GM12865 (cell line): ENCODE results near the gene RFC5.
A peak's percentile ranks its signal among the peaks of the same experiment; 100 is the strongest.

Experiments
- DNase-seq: peaks from one replicate; pipeline ENCODE4 v3.0.0; 2010; ENCODE audit warnings: low read depth
- H3K4me3 ChIP-seq: 2 replicates; pipeline ENCODE4 v1.5.1; 2011; ENCODE audit warnings: mild to moderate bottlenecking, low read depth, low read length, control low read depth
- CTCF ChIP-seq: IDR thresholded peaks from 2 replicates; pipeline ENCODE4 v1.5.1; 2011; ENCODE audit warnings: low read length, control low read depth, low read depth, inconsistent platforms; ENCODE audit not compliant: insufficient read depth; ENCODE audit errors: missing control alignments

The RFC5 gene

GRCh38 chr12:118055865-118056773 lies 39.6 kb downstream of the RFC5 start:
- no peak for DNase-seq
- TF ChIP-seq CTCF = no peak
- H3K4me3 ChIP-seq = no peak overlapping the region

GRCh38 chr12:118058227-118058626 lies 41.7 kb downstream of the RFC5 start:
- DNase-seq = no peak
- H3K4me3 ChIP-seq = no peak overlapping the region
- TF ChIP-seq CTCF = no peak

GRCh38 chr12:118058881-118059280 lies 42.4 kb downstream of the RFC5 start:
- no peak for TF ChIP-seq CTCF
- no peak for DNase-seq
- no peak overlapping the region for H3K4me3 ChIP-seq

- DNase-seq = no peak
- peak overlapping the region; percentile 68 for H3K4me3 ChIP-seq
- TF ChIP-seq CTCF = no peak
Observed at GRCh38 chr12:118059341-118060191, 43.1 kb downstream of the RFC5 start.

GRCh38 chr12:118060301-118061010 lies 44.0 kb downstream of the RFC5 start:
- DNase-seq = peak; percentile 48
- peak overlapping the region; percentile 68 for H3K4me3 ChIP-seq
- no peak for TF ChIP-seq CTCF

GRCh38 chr12:118061011-118061872 lies 44.7 kb downstream of the RFC5 start, which contains the start of gene WSB2:
Gene WSB2, minus strand, starts transcription at chr12:118061179. Its CDS starts 131 bp downstream, at chr12:118061048.
- no peak for TF ChIP-seq CTCF
- peak within 1 kb of the TSS; percentile 98 for H3K4me3 ChIP-seq
- DNase-seq = peak; percentile 58
